GM12878 (cell line): ENCODE measurements around the gene GOLGA2. TPM values are rescaled to one million over a fixed set of nuclear protein-coding genes. Genes with fewer than 3 reads are reported as not detected.

Experiments used
- ATAC-seq: fragments of 200-7000 bp; cut with Tn5 transposase; 3 replicates; pipeline ENCODE4 v1.9.1; 2020; ENCODE audit warnings: mild to moderate bottlenecking, moderate library complexity
- BruUV-seq: library from RNA; stranded (reverse); fragments of 400-500 nt; replicated peaks from 2 replicates; lab custom pipeline; 2021; lab: Mats Ljungman, UMichigan
- CTCF ChIA-PET: fragments of 300-600 bp; sonication (Branson Sonifier 250); formaldehyde crosslinking; extraction: SDS; loops from one replicate; lab custom pipeline; 2021; ENCODE audit warnings: inconsistent platforms; lab: Yijun Ruan, JAX
- POLR2A ChIA-PET: fragments of 350-600 bp; formaldehyde crosslinking; extraction: SDS; loops from one replicate; lab custom pipeline; 2021; ENCODE audit warnings: inconsistent platforms; lab: Charles Lee
- RAD21 ChIA-PET: fragments of 300-600 bp; sonication (Branson Sonifier 250); formaldehyde crosslinking; loops from one replicate; lab custom pipeline; 2023; ENCODE audit warnings: antibody characterized with exemption; ENCODE audit not compliant: unreplicated experiment; lab: Charles Lee
- SMC1A ChIA-PET: fragments of 300-600 bp; sonication (Branson Sonifier 250); formaldehyde crosslinking; loops from one replicate; lab custom pipeline; 2023; ENCODE audit not compliant: unreplicated experiment, uncharacterized antibody; lab: Charles Lee
- DNase-seq: peaks from one replicate; pipeline ENCODE4 v3.0.0-alpha.2; 2011; ENCODE audit warnings: low read depth, low spot score
- FAIRE-seq: peaks from 3 replicates; lab custom pipeline; 2011; peaks lifted over from hg19 to GRCh38; lab: Jason Lieb, UNC
- H2AFZ ChIP-seq: 2 replicates; pipeline ENCODE4 v1.6.0; 2011; ENCODE audit warnings: low read depth, low read length, control low read depth; ENCODE audit not compliant: control insufficient read depth
- H3K27ac ChIP-seq: 2 replicates; pipeline ENCODE4 v1.5.1; 2011; ENCODE audit warnings: control low read depth; ENCODE audit not compliant: control insufficient read depth, insufficient read depth
- H3K27me3 ChIP-seq, 2 experiments: replicated peaks in 1 of 2; 2 replicates each; pipeline versions ENCODE4 v1.6.0 to v1.6.1; 2011; ENCODE audit warnings: low read length in 1 of 2; ENCODE audit not compliant: control insufficient read depth in 2 of 2, insufficient read depth in 2 of 2
- H3K36me3 ChIP-seq, 2 experiments: 2 replicates each; pipeline ENCODE4 v1.5.1; 2011; ENCODE audit warnings: low read length in 1 of 2; ENCODE audit not compliant: control insufficient read depth in 2 of 2, insufficient read depth in 2 of 2
- H3K4me1 ChIP-seq: 2 replicates; pipeline ENCODE4 v1.6.1; 2011; ENCODE audit warnings: mild to moderate bottlenecking, low read length, moderate library complexity, mixed read lengths; ENCODE audit not compliant: control insufficient read depth, insufficient read depth
- H3K4me2 ChIP-seq: 2 replicates; pipeline ENCODE4 v1.6.0; 2011; ENCODE audit warnings: control low read depth; ENCODE audit not compliant: control insufficient read depth, insufficient read depth
- H3K4me3 ChIP-seq: fragments of 200-600 bp; sonication (generic); 2 replicates; pipeline ENCODE4 v1.5.1; 2016
- H3K79me2 ChIP-seq: 2 replicates; pipeline ENCODE4 v1.6.0; 2011; ENCODE audit warnings: low read length; ENCODE audit not compliant: control insufficient read depth, insufficient read depth
- H3K9ac ChIP-seq: 2 replicates; pipeline ENCODE4 v1.8.0; 2011; ENCODE audit warnings: low read length, control low read depth, mixed read lengths; ENCODE audit not compliant: control insufficient read depth, insufficient read depth
- H3K9me3 ChIP-seq: replicated peaks from 3 replicates; pipeline ENCODE4 v1.5.1; 2011; ENCODE audit warnings: mild to moderate bottlenecking, low read length; ENCODE audit not compliant: control insufficient read depth, insufficient read depth
- H4K20me1 ChIP-seq: 2 replicates; pipeline ENCODE4 v1.6.0; 2011; ENCODE audit not compliant: control insufficient read depth, insufficient read depth
- BACH1 ChIP-seq: fragments of 450-650 bp; IDR thresholded peaks from 2 replicates; pipeline ENCODE4 v1.6.1; 2017; ENCODE audit warnings: mild to moderate bottlenecking, borderline replicate concordance
- BCL11A ChIP-seq: IDR thresholded peaks from 2 replicates; pipeline ENCODE4 v1.6.1; 2011; ENCODE audit warnings: low read depth, low read length
- CBFB ChIP-seq: IDR thresholded peaks from 2 replicates; pipeline ENCODE4 v1.6.1; 2016; ENCODE audit warnings: antibody characterized with exemption, low read depth
- CBX5 ChIP-seq: sonication (generic); IDR thresholded peaks from 2 replicates; pipeline ENCODE4 v1.6.1; 2016; ENCODE audit warnings: low read depth, moderate library complexity, mild to moderate bottlenecking, inconsistent platforms
- E4F1 ChIP-seq: fragments of 450-650 bp; IDR thresholded peaks from 2 replicates; pipeline ENCODE4 v1.6.1; 2018; ENCODE audit warnings: borderline replicate concordance, mild to moderate bottlenecking; ENCODE audit not compliant: partially characterized antibody
- EED ChIP-seq: sonication (generic); IDR thresholded peaks from 2 replicates; pipeline ENCODE4 v1.6.1; 2016; ENCODE audit warnings: antibody characterized with exemption, low read depth
- EGR1 ChIP-seq, 2 experiments: IDR thresholded peaks; 1 replicate in 1 of 2; 2 replicates in 1 of 2; pipeline ENCODE4 v1.6.1; 2011 to 2012; ENCODE audit warnings: low read depth in 2 of 2, low read length in 2 of 2, borderline replicate concordance in 1 of 2, mild to moderate bottlenecking in 1 of 2, moderate library complexity in 1 of 2
- FOS ChIP-seq: IDR thresholded peaks from 3 replicates; pipeline ENCODE4 v1.6.1; 2011; ENCODE audit warnings: borderline replicate concordance; ENCODE audit not compliant: insufficient read length; ENCODE audit errors: extremely low read depth
- HCFC1 ChIP-seq: fragments of 150-350 bp; IDR thresholded peaks from 2 replicates; pipeline ENCODE4 v1.6.1; 2014; ENCODE audit warnings: low read length
- HDAC2 ChIP-seq: fragments of 200-600 bp; sonication (generic); IDR thresholded peaks from 2 replicates; pipeline ENCODE4 v1.6.1; 2017
- IRF5 ChIP-seq: fragments of 450-650 bp; IDR thresholded peaks from 2 replicates; pipeline ENCODE4 v1.6.1; 2017; ENCODE audit warnings: borderline replicate concordance
- KLF5 ChIP-seq: fragments of 450-650 bp; IDR thresholded peaks from 2 replicates; pipeline ENCODE4 v1.6.1; 2014; ENCODE audit warnings: mild to moderate bottlenecking; ENCODE audit not compliant: partially characterized antibody
- LARP7 ChIP-seq: fragments of 450-650 bp; IDR thresholded peaks from 2 replicates; pipeline ENCODE4 v1.6.1; 2017; ENCODE audit warnings: mild to moderate bottlenecking
- MAX ChIP-seq: IDR thresholded peaks from 2 replicates; pipeline ENCODE4 v1.6.1; 2012; ENCODE audit warnings: low read depth, low read length, improper control_type of control experiment
- NR2C1 ChIP-seq: fragments of 450-650 bp; IDR thresholded peaks from 2 replicates; pipeline ENCODE4 v1.6.1; 2017; ENCODE audit warnings: antibody characterized with exemption, mild to moderate bottlenecking, moderate library complexity
- RFX5 ChIP-seq: IDR thresholded peaks from 2 replicates; pipeline ENCODE4 v1.6.1; 2011; ENCODE audit warnings: low read depth, low read length, improper control_type of control experiment
- SIX5 ChIP-seq: IDR thresholded peaks from 2 replicates; pipeline ENCODE4 v1.6.1; 2011; ENCODE audit warnings: mild to moderate bottlenecking, low read depth, low read length, moderate library complexity; ENCODE audit not compliant: severe bottlenecking
- TBL1XR1 ChIP-seq: IDR thresholded peaks from 2 replicates; pipeline ENCODE4 v1.6.1; 2012; ENCODE audit warnings: low read depth, low read length, improper control_type of control experiment
- ZBED1 ChIP-seq: IDR thresholded peaks from 2 replicates; pipeline ENCODE4 v1.6.1; 2016; ENCODE audit warnings: borderline replicate concordance
- ZNF24 ChIP-seq: fragments of 450-650 bp; IDR thresholded peaks from 2 replicates; pipeline ENCODE4 v1.6.1; 2017; ENCODE audit warnings: antibody characterized with exemption, mild to moderate bottlenecking
- WGBS: methylation state at CpG from one replicate; pipeline ENCODE4 v1.1.6; 2016; ENCODE audit warnings: low lambda C conversion rate; ENCODE audit not compliant: insufficient replicate concordance, insufficient coverage; ENCODE audit errors: missing lambda C conversion rate; 5-methylcytosine and 5-hydroxymethylcytosine counted together
- in situ Hi-C: fragments of 300-500 bp; cut with MboI; formaldehyde crosslinking; loops from 9 replicates; pipeline ENCODE4 v1.14.3; 2018; ENCODE audit warnings: mixed read lengths
- intact Hi-C: fragments of 100-400 bp; cut with micrococcal nuclease; formaldehyde crosslinking; loops from one replicate; pipeline ENCODE4 v1.14.2; 2022; ENCODE audit not compliant: unreplicated experiment
- polyA plus RNA-seq, 11 experiments: library from polyadenylated mRNA; depleted of rRNA in 4 of 11; unstranded in 6 of 11; stranded (reverse) in 5 of 11; fragments of >200 nt; fragmentation: Nextera tagmentation in 4 of 11; fragmentation: Illumina TruSeq in 1 of 11; extraction: Ambion mirVana in 4 of 11; extraction: Trizol in 1 of 11; gene quantifications; 1 replicate in 1 of 11; 2 replicates in 10 of 11; pipeline versions ENCODE4 v1.2.1 to v1.2.3, GENCODE V29; 2011 to 2016; ENCODE audit warnings: inconsistent platforms in 2 of 11, missing spikeins in 2 of 11, low read depth in 1 of 11
- total RNA-seq, 4 experiments: library from RNA; depleted of rRNA in 3 of 4; stranded (reverse); fragments of >200 nt in 3 of 4; fragmentation: Illumina TruSeq in 1 of 4; extraction: Trizol in 1 of 4; gene quantifications; 2 replicates each; pipeline versions ENCODE4 v1.2.1 to v1.2.3, GENCODE V29; 2013 to 2021

Gene GOLGA2
- total and polyA plus RNA-seq, 10 of the 15 experiments (the other 5 are each of a cell fraction or from before 2014, with no cell fraction given), result 5.9 to 32.6 (median 19.7) TPM

- FAIRE-seq (no peak), ATAC-seq (no peak)
- in situ Hi-C loops, result no loop called here
- H3K9ac ChIP-seq, result no peak overlapping the region
- ChIA-PET SMC1A (no interaction called here), CTCF (interaction anchor here (0.9 kb wide), 1 partner anchor 9 kb away, joined by 5 read pairs; no protein-coding TSS in a partner anchor), RAD21 (no interaction called here)
- BruUV-seq, result no TSS peak
- no peaks in the 10 kb centered on the region for H3K4me1 ChIP-seq
- no peaks in the 10 kb centered on the region; a peak in 1 of 4 replicates for H3K27me3 ChIP-seq
- 99% methylated on average over 6 of the region's 6 CpGs for WGBS
- H3K79me2 ChIP-seq, result no peaks in the 10 kb centered on the region
- H3K27ac ChIP-seq, result no peak overlapping the region
- H2AFZ ChIP-seq, result no peak overlapping the region
- H3K9me3 ChIP-seq, result no peaks in the 10 kb centered on the region
- intact Hi-C loops, result no loop called here
- H4K20me1 ChIP-seq, result no peaks in the 10 kb centered on the region
- no peak for TF ChIP-seq CBFB
- no peak for TF ChIP-seq MAX
- TF ChIP-seq BCL11A, result no peak
- TF ChIP-seq HCFC1, result no peak
- no peak for TF ChIP-seq EED
- TF ChIP-seq HDAC2, result no peak
- no peak for TF ChIP-seq TBL1XR1
- no peak for TF ChIP-seq KLF5
- no peak for TF ChIP-seq BACH1
- TF ChIP-seq FOS, result no peak
- TF ChIP-seq NR2C1, result no peak
- no peak for TF ChIP-seq ZBED1
- TF ChIP-seq RFX5, result no peak
- no peak for TF ChIP-seq LARP7
- TF ChIP-seq IRF5, result no peak
- TF ChIP-seq ZNF24, result no peak
- TF ChIP-seq SIX5, result no peak
- TF ChIP-seq EGR1 (IDR thresholded peaks at IDR 0.05; ENCODE audit: borderline replicate concordance in 1 of 2, low read depth in 2 of 2, low read length in 2 of 2), result no peak
- TF ChIP-seq E4F1, result no peak
- TF ChIP-seq CBX5, result no peak
- TF ChIP-seq, all 136 proteins: peak for 0
- no peak for DNase-seq
- H3K4me2 ChIP-seq, result no peak overlapping the region
- POLR2A ChIA-PET, result no interaction called here
- H3K4me3 ChIP-seq, result no peak overlapping the region
- H3K36me3 ChIP-seq, result no peaks in the 10 kb centered on the region
Measured at GRCh38 chr9:128282500-128282899, 6.7 kb upstream of the GOLGA2 start.
